ENCODE data around the gene NLRC3.

NLRC3 gene

GRCh38 chr16:3597676-3598075 lies 20.5 kb upstream of the NLRC3 start:
- no peak for DNase-seq

GRCh38 chr16:3597226-3597625 lies 20.0 kb upstream of the NLRC3 start:
- no peak for DNase-seq

- DNase-seq, result no peak
These were observed 19.1 kb upstream of the NLRC3 start for GRCh38 chr16:3596101-3596861.

- DNase-seq, result no peak
These were observed 18.4 kb upstream of the NLRC3 start for GRCh38 chr16:3595521-3596021.

GRCh38 chr16:3595110-3595486 lies 17.9 kb upstream of the NLRC3 start:
- no peak for DNase-seq

GRCh38 chr16:3594316-3595109 lies 17.3 kb upstream of the NLRC3 start:
- DNase-seq, result no peak

- no peak for DNase-seq
These were observed 15.4 kb upstream of the NLRC3 start for GRCh38 chr16:3592559-3592958.

- no peak for DNase-seq
These were observed 14.8 kb upstream of the NLRC3 start for GRCh38 chr16:3591991-3592390.

- no peak for DNase-seq
These were observed 14.2 kb upstream of the NLRC3 start for GRCh38 chr16:3591436-3591803.

- no peak for DNase-seq
These were observed 13.7 kb upstream of the NLRC3 start for GRCh38 chr16:3590736-3591435.

- no peak for DNase-seq
These were observed 12.9 kb upstream of the NLRC3 start for GRCh38 chr16:3589991-3590701.

- DNase-seq, result peak; percentile 74
These were observed 12.3 kb upstream of the NLRC3 start for GRCh38 chr16:3589441-3589921.

GRCh38 chr16:3589001-3589400 lies 11.8 kb upstream of the NLRC3 start:
- no peak for DNase-seq

- peak; percentile 67 for DNase-seq
These were observed 10.4 kb upstream of the NLRC3 start for GRCh38 chr16:3587547-3588110.

GRCh38 chr16:3584412-3584811 lies 7.2 kb upstream of the NLRC3 start:
- no peak for DNase-seq

- DNase-seq, result no peak
These were observed 6.3 kb upstream of the NLRC3 start for GRCh38 chr16:3583303-3584038.

- no peak for DNase-seq
These were observed 5.3 kb upstream of the NLRC3 start for GRCh38 chr16:3582276-3583165.

- DNase-seq, result no peak
These were observed 4.2 kb upstream of the NLRC3 start for GRCh38 chr16:3581392-3581791.

GRCh38 chr16:3580686-3581085 lies 3.5 kb upstream of the NLRC3 start:
- no peak for DNase-seq

- DNase-seq, result no peak
These were observed 3.0 kb upstream of the NLRC3 start for GRCh38 chr16:3580251-3580651.

GRCh38 chr16:3579776-3580175 lies 2.6 kb upstream of the NLRC3 start:
- no peak for DNase-seq

Data from islet precursor cell (in vitro differentiated cells).